ENCODE data around the gene AOC2. TPM values are rescaled to one million over a fixed set of nuclear protein-coding genes. Genes with fewer than 3 reads are reported as not detected.
A peak's percentile ranks its signal among the peaks of the same experiment; 100 is the strongest.

AOC2 gene
- total and polyA plus RNA-seq, 2 of the 13 experiments (the other 11 are each of a cell fraction or from before 2014, with no cell fraction given) = 1.2 to 3.3 TPM

DNA sequence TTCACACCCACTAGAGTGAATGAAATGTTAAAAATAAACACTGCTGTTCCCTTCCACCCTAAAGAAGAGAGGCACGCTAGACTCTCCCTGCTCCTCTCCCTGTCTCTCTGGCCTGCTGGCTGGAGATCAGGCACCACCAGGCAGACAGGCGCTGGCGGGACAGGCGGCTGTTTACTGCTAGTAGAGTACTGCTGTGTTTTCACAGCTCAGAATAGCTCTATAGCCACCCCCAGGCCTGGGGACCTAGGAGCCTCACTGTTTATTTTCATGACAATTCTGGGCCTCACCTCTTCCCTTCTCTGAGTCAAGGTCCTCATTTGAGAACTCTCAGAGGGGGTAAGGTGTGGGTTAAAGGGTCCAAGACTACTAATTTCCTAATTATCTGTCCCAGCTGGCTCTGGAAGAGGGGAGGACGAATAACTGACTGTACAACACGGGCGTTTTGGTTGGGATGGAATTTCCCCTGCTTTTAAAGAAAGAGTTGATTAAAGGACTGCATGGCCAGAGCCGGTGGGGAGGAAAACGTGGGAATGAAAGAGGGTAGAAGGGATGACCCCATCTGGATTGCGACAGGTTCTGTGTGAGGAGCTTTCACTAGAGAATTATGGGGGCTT is 47.3 kb downstream of the AOC2 start (continued):
- TF ChIP-seq ZNF781 (CRISPR knock-in tag; IDR thresholded peaks at IDR 0.05; ENCODE audit: borderline replicate concordance, not compliant biosample characterization) = no peak
- TF ChIP-seq ZNF274 (CRISPR knock-in tag; IDR thresholded peaks at IDR 0.05) = peak; percentile 31; the same call in 1 of the 2 replicates
- TF ChIP-seq, protein P1, sequence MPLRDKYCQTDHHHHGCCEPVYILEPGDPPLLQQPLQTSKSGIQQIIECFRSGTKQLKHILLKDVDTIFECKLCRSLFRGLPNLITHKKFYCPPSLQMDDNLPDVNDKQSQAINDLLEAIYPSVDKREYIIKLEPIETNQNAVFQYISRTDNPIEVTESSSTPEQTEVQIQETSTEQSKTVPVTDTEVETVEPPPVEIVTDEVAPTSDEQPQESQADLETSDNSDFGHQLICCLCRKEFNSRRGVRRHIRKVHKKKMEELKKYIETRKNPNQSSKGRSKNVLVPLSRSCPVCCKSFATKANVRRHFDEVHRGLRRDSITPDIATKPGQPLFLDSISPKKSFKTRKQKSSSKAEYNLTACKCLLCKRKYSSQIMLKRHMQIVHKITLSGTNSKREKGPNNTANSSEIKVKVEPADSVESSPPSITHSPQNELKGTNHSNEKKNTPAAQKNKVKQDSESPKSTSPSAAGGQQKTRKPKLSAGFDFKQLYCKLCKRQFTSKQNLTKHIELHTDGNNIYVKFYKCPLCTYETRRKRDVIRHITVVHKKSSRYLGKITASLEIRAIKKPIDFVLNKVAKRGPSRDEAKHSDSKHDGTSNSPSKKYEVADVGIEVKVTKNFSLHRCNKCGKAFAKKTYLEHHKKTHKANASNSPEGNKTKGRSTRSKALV (CRISPR knock-in tag; IDR thresholded peaks at IDR 0.05) = no peak
- TF ChIP-seq GABPA (IDR thresholded peaks at IDR 0.05; ENCODE audit: low read depth, low read length) = no peak
- TF ChIP-seq GABPA (CRISPR knock-in tag; IDR thresholded peaks at IDR 0.05; ENCODE audit: low read depth) = peak; percentile 48
- TF ChIP-seq, protein P2, sequence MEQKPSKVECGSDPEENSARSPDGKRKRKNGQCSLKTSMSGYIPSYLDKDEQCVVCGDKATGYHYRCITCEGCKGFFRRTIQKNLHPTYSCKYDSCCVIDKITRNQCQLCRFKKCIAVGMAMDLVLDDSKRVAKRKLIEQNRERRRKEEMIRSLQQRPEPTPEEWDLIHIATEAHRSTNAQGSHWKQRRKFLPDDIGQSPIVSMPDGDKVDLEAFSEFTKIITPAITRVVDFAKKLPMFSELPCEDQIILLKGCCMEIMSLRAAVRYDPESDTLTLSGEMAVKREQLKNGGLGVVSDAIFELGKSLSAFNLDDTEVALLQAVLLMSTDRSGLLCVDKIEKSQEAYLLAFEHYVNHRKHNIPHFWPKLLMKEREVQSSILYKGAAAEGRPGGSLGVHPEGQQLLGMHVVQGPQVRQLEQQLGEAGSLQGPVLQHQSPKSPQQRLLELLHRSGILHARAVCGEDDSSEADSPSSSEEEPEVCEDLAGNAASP (CRISPR knock-in tag; IDR thresholded peaks at IDR 0.05; ENCODE audit: borderline replicate concordance) = peak; percentile 57; the same call in 1 of the 2 replicates
- no peak for TF ChIP-seq RARG (CRISPR knock-in tag; IDR thresholded peaks at IDR 0.05; ENCODE audit: low read depth)
- TF ChIP-seq, protein P3, sequence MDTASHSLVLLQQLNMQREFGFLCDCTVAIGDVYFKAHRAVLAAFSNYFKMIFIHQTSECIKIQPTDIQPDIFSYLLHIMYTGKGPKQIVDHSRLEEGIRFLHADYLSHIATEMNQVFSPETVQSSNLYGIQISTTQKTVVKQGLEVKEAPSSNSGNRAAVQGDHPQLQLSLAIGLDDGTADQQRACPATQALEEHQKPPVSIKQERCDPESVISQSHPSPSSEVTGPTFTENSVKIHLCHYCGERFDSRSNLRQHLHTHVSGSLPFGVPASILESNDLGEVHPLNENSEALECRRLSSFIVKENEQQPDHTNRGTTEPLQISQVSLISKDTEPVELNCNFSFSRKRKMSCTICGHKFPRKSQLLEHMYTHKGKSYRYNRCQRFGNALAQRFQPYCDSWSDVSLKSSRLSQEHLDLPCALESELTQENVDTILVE (CRISPR knock-in tag; IDR thresholded peaks at IDR 0.05) = no peak
- TF ChIP-seq, protein P4, sequence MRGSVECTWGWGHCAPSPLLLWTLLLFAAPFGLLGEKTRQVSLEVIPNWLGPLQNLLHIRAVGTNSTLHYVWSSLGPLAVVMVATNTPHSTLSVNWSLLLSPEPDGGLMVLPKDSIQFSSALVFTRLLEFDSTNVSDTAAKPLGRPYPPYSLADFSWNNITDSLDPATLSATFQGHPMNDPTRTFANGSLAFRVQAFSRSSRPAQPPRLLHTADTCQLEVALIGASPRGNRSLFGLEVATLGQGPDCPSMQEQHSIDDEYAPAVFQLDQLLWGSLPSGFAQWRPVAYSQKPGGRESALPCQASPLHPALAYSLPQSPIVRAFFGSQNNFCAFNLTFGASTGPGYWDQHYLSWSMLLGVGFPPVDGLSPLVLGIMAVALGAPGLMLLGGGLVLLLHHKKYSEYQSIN (CRISPR knock-in tag; IDR thresholded peaks at IDR 0.05; ENCODE audit: borderline replicate concordance) = no peak
- no peak for TF ChIP-seq ETV6 (CRISPR knock-in tag; conservative IDR thresholded peaks at IDR 0.05)
- TF ChIP-seq ZNF513 (CRISPR knock-in tag; conservative IDR thresholded peaks at IDR 0.05) = no peak
- TF ChIP-seq KLF15 (CRISPR knock-in tag; IDR thresholded peaks at IDR 0.05; ENCODE audit: borderline replicate concordance) = no peak
- TF ChIP-seq ZNF773 (CRISPR knock-in tag; IDR thresholded peaks at IDR 0.05; ENCODE audit: borderline replicate concordance) = no peak
- TF ChIP-seq TGIF2 (CRISPR knock-in tag; IDR thresholded peaks at IDR 0.05) = no peak
- no peak for TF ChIP-seq ZNF430 (CRISPR knock-in tag; IDR thresholded peaks at IDR 0.05)
- no peak for TF ChIP-seq ZFP90 (CRISPR knock-in tag; IDR thresholded peaks at IDR 0.05; ENCODE audit: borderline replicate concordance)
- no peak for TF ChIP-seq HMGA1 (CRISPR knock-in tag; conservative IDR thresholded peaks at IDR 0.05)

All from HepG2 (cell line).